GM23248 (cell line): ENCODE results near the gene MAP3K4. TPM values are rescaled to one million over a fixed set of nuclear protein-coding genes. Genes with fewer than 3 reads are reported as not detected.

ENCODE experiments used
- DNase-seq: peaks from one replicate; pipeline ENCODE4 v3.0.0-alpha.2; 2015
- H2AFZ ChIP-seq: fragments of 200-600 bp; sonication (generic); 2 replicates; pipeline ENCODE4 v1.6.1; 2016; ENCODE audit warnings: antibody characterized with exemption
- H3F3A ChIP-seq: fragments of 200-600 bp; sonication (generic); 2 replicates; pipeline ENCODE4 v1.6.1; 2016; ENCODE audit warnings: mild to moderate bottlenecking, antibody characterized with exemption, mixed run types; ENCODE audit not compliant: insufficient read depth
- H3K27ac ChIP-seq: fragments of 200-600 bp; sonication (generic); 2 replicates; pipeline ENCODE4 v1.5.1; 2016; ENCODE audit warnings: mild to moderate bottlenecking
- H3K27me3 ChIP-seq: fragments of 200-600 bp; sonication (generic); replicated peaks from 2 replicates; pipeline ENCODE4 v1.6.1; 2016; ENCODE audit warnings: mild to moderate bottlenecking; ENCODE audit not compliant: insufficient read depth
- H3K36me3 ChIP-seq: fragments of 200-600 bp; sonication (generic); 2 replicates; pipeline ENCODE4 v1.6.1; 2016; ENCODE audit warnings: low read depth, mild to moderate bottlenecking
- H3K4me1 ChIP-seq: fragments of 200-600 bp; sonication (generic); 2 replicates; pipeline ENCODE4 v1.6.1; 2016; ENCODE audit warnings: mild to moderate bottlenecking; ENCODE audit not compliant: insufficient read depth
- H3K4me2 ChIP-seq: fragments of 200-600 bp; sonication (generic); one replicate; pipeline ENCODE4 v1.6.1; 2016; ENCODE audit warnings: mild to moderate bottlenecking; ENCODE audit not compliant: unreplicated experiment
- H3K4me3 ChIP-seq: fragments of 200-600 bp; sonication (generic); 2 replicates; pipeline ENCODE4 v1.5.1; 2016; ENCODE audit warnings: mild to moderate bottlenecking
- H3K79me2 ChIP-seq: fragments of 200-600 bp; sonication (generic); 2 replicates; pipeline ENCODE4 v1.6.1; 2016; ENCODE audit warnings: mild to moderate bottlenecking; ENCODE audit not compliant: insufficient read depth
- H3K9ac ChIP-seq: fragments of 200-600 bp; sonication (generic); 2 replicates; pipeline ENCODE4 v1.6.1; 2016; ENCODE audit warnings: mild to moderate bottlenecking
- H3K9me2 ChIP-seq: fragments of 200-600 bp; sonication (generic); 2 replicates; pipeline ENCODE4 v1.6.1; 2016; ENCODE audit warnings: mixed run types, mild to moderate bottlenecking, moderate library complexity; ENCODE audit not compliant: insufficient read depth
- H3K9me3 ChIP-seq: fragments of 200-600 bp; sonication (generic); one replicate; pipeline ENCODE4 v1.6.1; 2017; ENCODE audit warnings: low read depth
- H4K20me1 ChIP-seq: fragments of 200-600 bp; sonication (generic); 2 replicates; pipeline ENCODE4 v1.6.0; 2016; ENCODE audit not compliant: insufficient read depth
- EZH2 ChIP-seq: fragments of 200-600 bp; sonication (generic); IDR thresholded peaks from 2 replicates; pipeline ENCODE4 v1.6.1; 2018; ENCODE audit warnings: antibody characterized with exemption, mild to moderate bottlenecking; ENCODE audit not compliant: insufficient read depth, poor library complexity, severe bottlenecking
- EZH2phosphoT487 ChIP-seq: fragments of 200-600 bp; sonication (generic); IDR thresholded peaks from 2 replicates; pipeline ENCODE4 v1.6.1; 2018; ENCODE audit warnings: antibody characterized with exemption, moderate library complexity, mild to moderate bottlenecking, low read depth; ENCODE audit not compliant: insufficient read depth
- WGBS, 2 experiments: methylation state at CpG; one replicate each; pipeline ENCODE4 v1.1.6; 2015 to 2017; ENCODE audit warnings: low lambda C conversion rate in 2 of 2, low coverage in 1 of 2; ENCODE audit errors: missing lambda C conversion rate in 2 of 2; 5-methylcytosine and 5-hydroxymethylcytosine counted together
- in situ Hi-C: fragments of 300-500 bp; cut with MboI; formaldehyde crosslinking; loops from 2 replicates; pipeline ENCODE4 v1.15.0; 2020
- polyA plus RNA-seq: library from polyadenylated mRNA; unstranded; fragments of >200 nt; fragmentation: Nextera tagmentation; extraction: Ambion mirVana; gene quantifications from 2 replicates; pipeline ENCODE4 v1.2.1, GENCODE V29; 2016
- total RNA-seq: library from RNA; depleted of rRNA; stranded (reverse); fragments of >200 nt; shearing (Covaris generic); gene quantifications from 2 replicates; pipeline ENCODE4 v1.2.3, GENCODE V29; 2014

The MAP3K4 gene
- total and polyA plus RNA-seq, 2 experiments from 2014 or later, result 13.0 to 26.2 TPM

DNA sequence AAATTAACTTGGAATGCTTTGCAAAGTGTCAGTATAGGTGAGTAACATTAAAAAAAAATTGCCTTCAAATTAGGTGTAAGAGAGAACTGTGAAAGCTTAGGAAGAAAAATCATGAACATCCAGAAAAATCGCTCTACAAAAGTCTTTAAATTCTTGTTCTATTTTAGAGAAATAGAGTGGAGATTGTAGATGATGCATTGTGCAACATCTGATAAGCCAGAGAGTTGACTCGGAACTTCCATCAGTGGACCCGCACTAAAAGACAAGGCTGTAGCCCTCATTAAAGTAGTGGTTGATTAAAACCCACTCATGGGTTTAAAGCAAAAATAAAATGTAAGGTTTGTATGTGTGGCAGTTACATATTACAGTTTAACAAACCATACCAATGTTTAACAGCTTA lies 35.8 kb downstream of the MAP3K4 start:
- Histone ChIP-seq H4K20me1 (no peaks in the 10 kb centered on the region), H3F3A (peaks cover 54% of the 10 kb centered on the region), H3K9me3 (no peaks in the 10 kb centered on the region), H3K9ac (no peak overlapping the region), H3K27me3 (no peaks in the 10 kb centered on the region), H3K4me3 (no peak overlapping the region), H3K4me1 (peaks cover 58% of the 10 kb centered on the region), H3K79me2 (peaks cover 91% of the 10 kb centered on the region), H2AFZ (no peak overlapping the region), H3K36me3 (no peaks in the 10 kb centered on the region), H3K9me2 (no peaks in the 10 kb centered on the region), H3K4me2 (no peak overlapping the region), H3K27ac (no peak overlapping the region)
- TF ChIP-seq EZH2 (no peak), EZH2phosphoT487 (no peak)
- 91 to 97% methylated on average over 3 of the region's 3 CpGs for WGBS, 2 experiments
- in situ Hi-C loops, result no loop called here
- DNase-seq, result no peak

GRCh38 chr6:161029195-161029809 lies 37.7 kb downstream of the MAP3K4 start:
- Histone ChIP-seq H3K4me3 (peak overlapping the region; percentile 51), H3K9me2 (no peaks in the 10 kb centered on the region), H4K20me1 (no peaks in the 10 kb centered on the region), H3K9me3 (no peaks in the 10 kb centered on the region), H3K9ac (peak overlapping the region; percentile 74), H2AFZ (peak overlapping the region; percentile 17; the same call in 1 of the 2 replicates), H3K27ac (peak overlapping the region; percentile 93), H3K4me2 (peak overlapping the region; percentile 61), H3K79me2 (peaks cover 91% of the 10 kb centered on the region), H3K4me1 (peaks cover 62% of the 10 kb centered on the region), H3F3A (peaks cover 51% of the 10 kb centered on the region), H3K27me3 (no peaks in the 10 kb centered on the region), H3K36me3 (no peaks in the 10 kb centered on the region)
- DNase-seq, result peak; percentile 94
- TF ChIP-seq EZH2phosphoT487 (no peak), EZH2 (no peak)
- in situ Hi-C loops, result no loop called here
- WGBS, 2 experiments, result 12 to 13% methylated on average over 8 of the region's 8 CpGs

GRCh38 chr6:161031721-161032495 lies 40.3 kb downstream of the MAP3K4 start:
- peaks cover 62% of the 10 kb centered on the region for H3K4me1 ChIP-seq
- H3K4me2 ChIP-seq, result peak overlapping the region; percentile 69
- H3K9me3 ChIP-seq, result no peaks in the 10 kb centered on the region
- H3K27me3 ChIP-seq, result no peaks in the 10 kb centered on the region
- H3K9me2 ChIP-seq, result no peaks in the 10 kb centered on the region
- H3K4me3 ChIP-seq, result peak overlapping the region; percentile 29
- H3K27ac ChIP-seq, result peak overlapping the region; percentile 93
- TF ChIP-seq EZH2, result no peak
- TF ChIP-seq EZH2phosphoT487, result 0 out of 2 replicates have a peak, but pooled peaks have one; percentile 31
- in situ Hi-C loops, result no loop called here
- peaks cover 91% of the 10 kb centered on the region for H3K79me2 ChIP-seq
- no peak overlapping the region for H2AFZ ChIP-seq
- peak overlapping the region; percentile 55 for H3K9ac ChIP-seq
- H3K36me3 ChIP-seq, result peaks cover 4% of the 10 kb centered on the region; the same call in 1 of the 2 replicates
- peak; percentile 85 for DNase-seq
- WGBS, 2 experiments, result 6 to 9% methylated on average over 3 of the region's 3 CpGs
- H4K20me1 ChIP-seq, result no peaks in the 10 kb centered on the region
- H3F3A ChIP-seq, result peaks cover 49% of the 10 kb centered on the region

DNA sequence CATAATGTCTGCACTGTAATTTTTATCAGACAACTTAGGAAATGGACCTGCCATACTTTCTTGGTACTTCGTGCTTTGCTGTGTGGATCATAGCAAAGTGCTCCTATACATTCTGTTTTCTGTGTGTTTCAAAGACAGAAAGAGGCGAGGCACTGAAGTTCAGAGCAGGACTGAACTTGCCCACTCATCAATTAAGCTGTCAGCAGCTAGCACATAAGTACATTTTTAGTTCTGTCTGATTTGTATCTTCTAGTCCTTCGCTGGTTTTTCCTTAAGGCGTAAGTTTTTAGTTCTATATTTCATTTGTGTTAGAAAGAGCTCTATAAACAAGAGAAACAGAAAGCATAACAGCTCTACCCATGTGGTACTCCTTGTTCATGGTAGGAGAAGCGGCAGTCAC lies 42.1 kb downstream of the MAP3K4 start:
- Histone ChIP-seq H3K9me2 (no peaks in the 10 kb centered on the region), H3K4me2 (peak overlapping the region; percentile 52), H3K4me3 (peak overlapping the region; percentile 30; the same call in 1 of the 2 replicates), H3K36me3 (peaks cover 4% of the 10 kb centered on the region; the same call in 1 of the 2 replicates), H3K9ac (peak overlapping the region; percentile 9; the same call in 1 of the 2 replicates), H3K27ac (peak overlapping the region; percentile 14), H3F3A (peaks cover 56% of the 10 kb centered on the region), H3K9me3 (no peaks in the 10 kb centered on the region), H2AFZ (no peak overlapping the region), H3K4me1 (peaks cover 65% of the 10 kb centered on the region), H4K20me1 (no peaks in the 10 kb centered on the region), H3K27me3 (no peaks in the 10 kb centered on the region), H3K79me2 (peaks cover 81% of the 10 kb centered on the region)
- no peak for TF ChIP-seq EZH2phosphoT487
- TF ChIP-seq EZH2, result no peak
- in situ Hi-C loops, result no loop called here
- 74 to 75% methylated on average over 5 of the region's 5 CpGs for WGBS, 2 experiments
- DNase-seq, result peak; percentile 17
